Cerebellar nuclear complex (tissue), 1 donor: ENCODE data around the gene GATA5.

ENCODE experiments used
- DNase-seq, 2 experiments: peaks; one replicate each; lab custom pipeline; 2025; lab: John Stamatoyannopoulos, UW

Gene GATA5

GRCh38 chr20:62475772-62476055, at the start of gene GATA5:
Gene GATA5 (minus strand): TSS chr20:62475995. CDS start chr20:62475521, 474 bp downstream.
- no peak for DNase-seq

GRCh38 chr20:62525014-62525413, 49.2 kb upstream of the GATA5 start:
- no peak for DNase-seq

- DNase-seq: no peak
Measured at GRCh38 chr20:62524505-62524911, 48.7 kb upstream of the GATA5 start.

GRCh38 chr20:62523473-62524203, 47.8 kb upstream of the GATA5 start:
- DNase-seq: no peak

- DNase-seq: no peak
Measured at GRCh38 chr20:62522748-62523396, 47.1 kb upstream of the GATA5 start.

GRCh38 chr20:62519826-62520225, 44.0 kb upstream of the GATA5 start:
- DNase-seq: no peak

- no peak for DNase-seq
Measured at GRCh38 chr20:62518911-62519310, 43.1 kb upstream of the GATA5 start.

GRCh38 chr20:62517901-62518610, 42.3 kb upstream of the GATA5 start:
- DNase-seq: no peak

- DNase-seq: no peak
Measured at GRCh38 chr20:62517168-62517567, 41.4 kb upstream of the GATA5 start.

- no peak for DNase-seq
Measured at GRCh38 chr20:62516338-62516737, 40.5 kb upstream of the GATA5 start.

- DNase-seq: no peak
Measured at GRCh38 chr20:62515826-62516225, 40.0 kb upstream of the GATA5 start.

- DNase-seq: no peak
Measured at GRCh38 chr20:62515280-62515679, 39.5 kb upstream of the GATA5 start.

- DNase-seq: no peak
Measured at GRCh38 chr20:62513991-62514390, 38.2 kb upstream of the GATA5 start.

GRCh38 chr20:62511915-62512610, 36.3 kb upstream of the GATA5 start:
- no peak for DNase-seq

GRCh38 chr20:62511300-62511914, 35.6 kb upstream of the GATA5 start:
- no peak for DNase-seq

- DNase-seq: no peak
Measured at GRCh38 chr20:62508641-62509051, 32.9 kb upstream of the GATA5 start.

- DNase-seq: no peak
Measured at GRCh38 chr20:62507991-62508640, 32.3 kb upstream of the GATA5 start.

GRCh38 chr20:62507323-62507722, 31.5 kb upstream of the GATA5 start:
- DNase-seq: no peak

- no peak for DNase-seq
Measured at GRCh38 chr20:62506791-62507190, 31.0 kb upstream of the GATA5 start.

GRCh38 chr20:62506087-62506486, 30.3 kb upstream of the GATA5 start:
- no peak for DNase-seq

GRCh38 chr20:62505337-62506045, 29.7 kb upstream of the GATA5 start:
- DNase-seq: no peak
